GM23338 (cell line): ENCODE results near the gene TSPAN33. TPM values are rescaled to one million over a fixed set of nuclear protein-coding genes. Genes with fewer than 3 reads are reported as not detected.

Experiments used
- ATAC-seq: fragments of 200-7000 bp; cut with Tn5 transposase; 3 replicates; pipeline ENCODE4 v1.9.1; 2020
- DNase-seq: peaks from one replicate; pipeline ENCODE4 v3.0.0-alpha.2; 2015; ENCODE audit warnings: low spot score
- H2AFZ ChIP-seq: fragments of 200-600 bp; sonication (generic); 2 replicates; pipeline ENCODE4 v1.8.0; 2016; ENCODE audit warnings: antibody characterized with exemption, mild to moderate bottlenecking, moderate library complexity
- H3F3A ChIP-seq: fragments of 200-600 bp; sonication (generic); replicated peaks from 2 replicates; pipeline ENCODE4 v1.8.0; 2017; ENCODE audit warnings: antibody characterized with exemption, mixed run types, low read depth
- H3K27ac ChIP-seq: fragments of 200-600 bp; sonication (generic); 2 replicates; pipeline ENCODE4 v1.6.1; 2016; ENCODE audit warnings: low read depth
- H3K27me3 ChIP-seq: fragments of 200-600 bp; sonication (generic); 2 replicates; pipeline ENCODE4 v1.8.0; 2016; ENCODE audit warnings: mild to moderate bottlenecking, mixed run types, moderate library complexity; ENCODE audit not compliant: insufficient read depth
- H3K36me3 ChIP-seq: fragments of 200-600 bp; sonication (generic); 2 replicates; pipeline ENCODE4 v1.8.0; 2016; ENCODE audit warnings: mild to moderate bottlenecking; ENCODE audit not compliant: insufficient read depth
- H3K4me1 ChIP-seq: fragments of 200-600 bp; sonication (generic); 2 replicates; pipeline ENCODE4 v1.8.0; 2016; ENCODE audit warnings: mild to moderate bottlenecking, moderate library complexity; ENCODE audit not compliant: insufficient read depth
- H3K4me2 ChIP-seq: fragments of 200-600 bp; sonication (generic); 2 replicates; pipeline ENCODE4 v1.7.1; 2017; ENCODE audit warnings: mixed run types
- H3K4me3 ChIP-seq: fragments of 200-600 bp; sonication (generic); 2 replicates; pipeline ENCODE4 v1.6.1; 2016; ENCODE audit warnings: mixed run types
- H3K79me2 ChIP-seq: fragments of 200-600 bp; sonication (generic); replicated peaks from 2 replicates; pipeline ENCODE4 v1.8.0; 2017; ENCODE audit warnings: mild to moderate bottlenecking; ENCODE audit not compliant: insufficient read depth
- H3K9me2 ChIP-seq: fragments of 200-600 bp; sonication (generic); 2 replicates; pipeline ENCODE4 v1.8.0; 2017; ENCODE audit not compliant: insufficient read depth
- H4K20me1 ChIP-seq: fragments of 200-600 bp; sonication (generic); replicated peaks from 2 replicates; pipeline ENCODE4 v1.8.0; 2017; ENCODE audit warnings: mild to moderate bottlenecking; ENCODE audit not compliant: insufficient read depth
- H3K27ac Mint-ChIP-seq: 2 replicates; pipeline ENCODE4 v1.8.0; 2020; ENCODE audit warnings: inconsistent platforms, mild to moderate bottlenecking, moderate library complexity, mixed read lengths
- H3K27me3 Mint-ChIP-seq: 3 replicates; pipeline ENCODE4 v1.8.0; 2022; ENCODE audit warnings: low read depth, mild to moderate bottlenecking, moderate library complexity, mixed read lengths, inconsistent platforms; ENCODE audit not compliant: insufficient read depth, poor library complexity
- H3K36me3 Mint-ChIP-seq: 3 replicates; pipeline ENCODE4 v1.8.0; 2021; ENCODE audit warnings: low read depth, mild to moderate bottlenecking, inconsistent platforms, moderate library complexity, mixed read lengths
- H3K4me1 Mint-ChIP-seq: 3 replicates; pipeline ENCODE4 v1.8.0; 2020; ENCODE audit warnings: mild to moderate bottlenecking, inconsistent platforms, mixed read lengths
- H3K4me3 Mint-ChIP-seq: 3 replicates; pipeline ENCODE4 v1.8.0; 2021; ENCODE audit warnings: moderate library complexity, mild to moderate bottlenecking, inconsistent platforms, mixed read lengths
- H3K9me3 Mint-ChIP-seq: 3 replicates; pipeline ENCODE4 v1.8.0; 2020; ENCODE audit warnings: moderate library complexity, mild to moderate bottlenecking, inconsistent platforms, mixed read lengths
- EZH2 ChIP-seq: fragments of 200-600 bp; sonication (generic); IDR thresholded peaks from one replicate; pipeline ENCODE4 v1.8.0; 2017; ENCODE audit warnings: antibody characterized with exemption, mild to moderate bottlenecking, low read depth; ENCODE audit not compliant: unreplicated experiment
- NANOG ChIP-seq: IDR thresholded peaks from 2 replicates; pipeline ENCODE4 v1.6.1; 2016; ENCODE audit warnings: antibody characterized with exemption, borderline replicate concordance
- ZNF114 ChIP-seq: fragments of 250-450 bp; sonication (Bioruptor Pico); IDR thresholded peaks from 2 replicates; pipeline ENCODE4 v1.5.0; 2020; ENCODE audit warnings: mild to moderate bottlenecking, moderate library complexity
- ZNF331 ChIP-seq: fragments of 250-450 bp; sonication (Bioruptor Pico); IDR thresholded peaks from 2 replicates; pipeline ENCODE4 v1.5.0; 2020; ENCODE audit warnings: low read depth, mild to moderate bottlenecking, moderate library complexity
- ZNF462 ChIP-seq: fragments of 250-450 bp; sonication (Bioruptor Pico); IDR thresholded peaks from 2 replicates; pipeline ENCODE4 v1.5.0; 2020; ENCODE audit warnings: mild to moderate bottlenecking, moderate library complexity
- polyA plus RNA-seq: library from polyadenylated mRNA; unstranded; fragments of >200 nt; fragmentation: Nextera tagmentation; extraction: Ambion mirVana; gene quantifications from 2 replicates; pipeline ENCODE4 v1.2.1, GENCODE V29; 2016
- total RNA-seq: library from RNA; depleted of rRNA; stranded (reverse); fragments of >200 nt; shearing (Covaris generic); gene quantifications from 2 replicates; pipeline ENCODE4 v1.2.3, GENCODE V29; 2014
- TF ChIP-seq, protein P1 (sequence below): IDR thresholded peaks from one replicate; pipeline ENCODE4 v1.6.1; 2018; ENCODE audit warnings: antibody characterized with exemption; ENCODE audit not compliant: unreplicated experiment

TSPAN33 gene
- total and polyA plus RNA-seq, 2 experiments from 2014 or later, result 17.6 to 51.5 TPM

DNA sequence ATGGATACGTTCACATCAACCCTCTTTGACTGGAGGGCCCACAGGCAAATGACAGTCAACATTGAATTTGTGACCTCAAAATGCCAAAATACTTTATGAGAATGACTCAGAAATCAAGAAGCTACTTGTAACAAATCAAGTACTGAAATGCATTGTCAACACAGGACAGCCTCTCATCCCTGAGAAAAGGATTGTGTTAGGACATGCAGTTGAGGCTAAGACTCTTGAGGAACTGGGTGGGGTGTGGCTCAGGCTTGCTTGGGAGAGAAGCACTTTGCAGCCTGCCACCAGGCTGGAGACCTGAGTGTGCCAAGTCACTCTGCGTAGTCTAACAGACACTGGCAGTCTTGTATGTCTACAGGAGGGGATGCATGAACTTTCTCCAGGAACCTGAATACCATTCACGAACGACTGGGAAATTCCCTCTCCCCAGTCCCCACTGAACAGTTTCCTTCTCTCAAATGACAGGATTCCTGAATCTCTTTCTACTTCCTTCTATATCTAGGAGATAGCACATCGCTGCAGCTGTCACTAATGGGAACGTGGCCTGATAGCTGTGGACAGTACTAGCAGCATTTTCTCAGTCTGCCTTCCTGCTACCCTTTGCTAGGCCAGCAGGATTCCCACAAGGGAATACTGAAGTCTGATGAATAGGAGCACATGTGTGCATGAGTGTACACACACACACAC, 40.6 kb downstream of the TSPAN33 start:
- H3K4me1 Mint-ChIP-seq, result peaks cover 13% of the 10 kb centered on the region
- TF ChIP-seq, protein P1, sequence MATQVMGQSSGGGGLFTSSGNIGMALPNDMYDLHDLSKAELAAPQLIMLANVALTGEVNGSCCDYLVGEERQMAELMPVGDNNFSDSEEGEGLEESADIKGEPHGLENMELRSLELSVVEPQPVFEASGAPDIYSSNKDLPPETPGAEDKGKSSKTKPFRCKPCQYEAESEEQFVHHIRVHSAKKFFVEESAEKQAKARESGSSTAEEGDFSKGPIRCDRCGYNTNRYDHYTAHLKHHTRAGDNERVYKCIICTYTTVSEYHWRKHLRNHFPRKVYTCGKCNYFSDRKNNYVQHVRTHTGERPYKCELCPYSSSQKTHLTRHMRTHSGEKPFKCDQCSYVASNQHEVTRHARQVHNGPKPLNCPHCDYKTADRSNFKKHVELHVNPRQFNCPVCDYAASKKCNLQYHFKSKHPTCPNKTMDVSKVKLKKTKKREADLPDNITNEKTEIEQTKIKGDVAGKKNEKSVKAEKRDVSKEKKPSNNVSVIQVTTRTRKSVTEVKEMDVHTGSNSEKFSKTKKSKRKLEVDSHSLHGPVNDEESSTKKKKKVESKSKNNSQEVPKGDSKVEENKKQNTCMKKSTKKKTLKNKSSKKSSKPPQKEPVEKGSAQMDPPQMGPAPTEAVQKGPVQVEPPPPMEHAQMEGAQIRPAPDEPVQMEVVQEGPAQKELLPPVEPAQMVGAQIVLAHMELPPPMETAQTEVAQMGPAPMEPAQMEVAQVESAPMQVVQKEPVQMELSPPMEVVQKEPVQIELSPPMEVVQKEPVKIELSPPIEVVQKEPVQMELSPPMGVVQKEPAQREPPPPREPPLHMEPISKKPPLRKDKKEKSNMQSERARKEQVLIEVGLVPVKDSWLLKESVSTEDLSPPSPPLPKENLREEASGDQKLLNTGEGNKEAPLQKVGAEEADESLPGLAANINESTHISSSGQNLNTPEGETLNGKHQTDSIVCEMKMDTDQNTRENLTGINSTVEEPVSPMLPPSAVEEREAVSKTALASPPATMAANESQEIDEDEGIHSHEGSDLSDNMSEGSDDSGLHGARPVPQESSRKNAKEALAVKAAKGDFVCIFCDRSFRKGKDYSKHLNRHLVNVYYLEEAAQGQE, result no peak
- TF ChIP-seq EZH2, result no peak
- no peak for TF ChIP-seq ZNF114 (CRISPR knock-in tag)
- TF ChIP-seq NANOG, result no peak
- TF ChIP-seq ZNF331, result no peak
- TF ChIP-seq ZNF462, result no peak
- Histone ChIP-seq H3K9me2 (0 out of 2 replicates have a peak, but pooled peaks cover 4% of the 10 kb centered on the region), H3K27ac (no peak overlapping the region), H3K4me1 (peaks cover 16% of the 10 kb centered on the region), H3F3A (peaks cover 3% of the 10 kb centered on the region; the same call in 1 of the 2 replicates), H2AFZ (no peak overlapping the region), H3K79me2 (peaks cover 10% of the 10 kb centered on the region), H3K4me3 (no peak overlapping the region), H4K20me1 (peaks cover 2% of the 10 kb centered on the region; the same call in 1 of the 2 replicates), H3K4me2 (no peak overlapping the region), H3K36me3 (no peaks in the 10 kb centered on the region), H3K27me3 (peaks cover 26% of the 10 kb centered on the region)
- peaks cover 21% of the 10 kb centered on the region for H3K27me3 Mint-ChIP-seq
- H3K9me3 Mint-ChIP-seq, result no peaks in the 10 kb centered on the region; the same call in 2 of the 3 replicates
- ATAC-seq (no peak), DNase-seq (no peak)
- no peak overlapping the region for H3K27ac Mint-ChIP-seq
- H3K36me3 Mint-ChIP-seq, result no peaks in the 10 kb centered on the region; the same call in 2 of the 3 replicates
- no peak overlapping the region for H3K4me3 Mint-ChIP-seq
